Measurements from ENCODE around the gene CCDC169. TPM values are rescaled to one million over a fixed set of nuclear protein-coding genes. Genes with fewer than 3 reads are reported as not detected.

Gene CCDC169
- total and polyA plus RNA-seq, 2 of the 13 experiments (the other 11 are each of a cell fraction or from before 2014, with no cell fraction given): 0.25 to 0.33 TPM

DNA sequence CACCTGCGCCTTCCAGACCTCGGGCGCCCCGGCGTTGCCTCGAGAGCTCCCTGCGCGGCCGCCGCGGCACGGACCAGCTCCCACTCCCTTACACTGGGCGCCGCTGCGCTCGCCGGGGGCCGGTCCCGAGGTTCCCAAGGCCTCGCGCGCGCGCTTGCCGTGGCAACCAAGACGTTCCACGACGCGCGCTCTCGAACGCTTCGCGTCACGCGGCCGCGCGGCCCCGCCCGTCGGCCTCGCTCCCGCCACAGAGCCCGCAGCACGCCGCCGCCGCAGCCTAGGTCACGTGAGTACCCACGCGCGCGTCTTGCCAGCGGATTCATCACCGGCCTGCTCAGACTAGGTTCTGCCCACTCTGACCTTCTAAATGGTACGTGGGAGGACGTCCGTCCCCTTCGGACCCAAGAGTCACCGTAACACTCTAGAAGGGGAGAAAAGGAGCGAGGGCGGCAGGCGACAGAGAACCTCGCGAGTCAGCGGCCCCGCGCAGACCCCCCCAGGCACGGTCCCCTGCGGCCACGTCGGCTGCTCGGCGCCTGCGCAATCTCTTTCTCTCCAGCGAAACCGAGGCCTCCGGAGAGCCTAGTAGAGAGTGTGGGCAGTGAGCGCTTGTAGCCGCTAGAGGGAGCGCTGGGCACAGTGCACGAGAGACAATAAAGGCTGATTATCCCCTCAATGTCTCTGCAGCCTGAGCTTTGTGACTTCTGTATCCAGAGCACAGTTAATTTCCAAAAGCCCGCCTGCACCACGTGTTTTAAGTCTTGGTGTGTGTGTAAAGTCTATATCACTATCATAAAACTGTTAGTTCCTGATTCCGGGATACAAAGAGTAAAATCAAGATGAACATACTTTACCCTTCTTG, 48.8 kb upstream of the CCDC169 start, which contains the start of gene SPART (continued):
- TF ChIP-seq, protein P1, sequence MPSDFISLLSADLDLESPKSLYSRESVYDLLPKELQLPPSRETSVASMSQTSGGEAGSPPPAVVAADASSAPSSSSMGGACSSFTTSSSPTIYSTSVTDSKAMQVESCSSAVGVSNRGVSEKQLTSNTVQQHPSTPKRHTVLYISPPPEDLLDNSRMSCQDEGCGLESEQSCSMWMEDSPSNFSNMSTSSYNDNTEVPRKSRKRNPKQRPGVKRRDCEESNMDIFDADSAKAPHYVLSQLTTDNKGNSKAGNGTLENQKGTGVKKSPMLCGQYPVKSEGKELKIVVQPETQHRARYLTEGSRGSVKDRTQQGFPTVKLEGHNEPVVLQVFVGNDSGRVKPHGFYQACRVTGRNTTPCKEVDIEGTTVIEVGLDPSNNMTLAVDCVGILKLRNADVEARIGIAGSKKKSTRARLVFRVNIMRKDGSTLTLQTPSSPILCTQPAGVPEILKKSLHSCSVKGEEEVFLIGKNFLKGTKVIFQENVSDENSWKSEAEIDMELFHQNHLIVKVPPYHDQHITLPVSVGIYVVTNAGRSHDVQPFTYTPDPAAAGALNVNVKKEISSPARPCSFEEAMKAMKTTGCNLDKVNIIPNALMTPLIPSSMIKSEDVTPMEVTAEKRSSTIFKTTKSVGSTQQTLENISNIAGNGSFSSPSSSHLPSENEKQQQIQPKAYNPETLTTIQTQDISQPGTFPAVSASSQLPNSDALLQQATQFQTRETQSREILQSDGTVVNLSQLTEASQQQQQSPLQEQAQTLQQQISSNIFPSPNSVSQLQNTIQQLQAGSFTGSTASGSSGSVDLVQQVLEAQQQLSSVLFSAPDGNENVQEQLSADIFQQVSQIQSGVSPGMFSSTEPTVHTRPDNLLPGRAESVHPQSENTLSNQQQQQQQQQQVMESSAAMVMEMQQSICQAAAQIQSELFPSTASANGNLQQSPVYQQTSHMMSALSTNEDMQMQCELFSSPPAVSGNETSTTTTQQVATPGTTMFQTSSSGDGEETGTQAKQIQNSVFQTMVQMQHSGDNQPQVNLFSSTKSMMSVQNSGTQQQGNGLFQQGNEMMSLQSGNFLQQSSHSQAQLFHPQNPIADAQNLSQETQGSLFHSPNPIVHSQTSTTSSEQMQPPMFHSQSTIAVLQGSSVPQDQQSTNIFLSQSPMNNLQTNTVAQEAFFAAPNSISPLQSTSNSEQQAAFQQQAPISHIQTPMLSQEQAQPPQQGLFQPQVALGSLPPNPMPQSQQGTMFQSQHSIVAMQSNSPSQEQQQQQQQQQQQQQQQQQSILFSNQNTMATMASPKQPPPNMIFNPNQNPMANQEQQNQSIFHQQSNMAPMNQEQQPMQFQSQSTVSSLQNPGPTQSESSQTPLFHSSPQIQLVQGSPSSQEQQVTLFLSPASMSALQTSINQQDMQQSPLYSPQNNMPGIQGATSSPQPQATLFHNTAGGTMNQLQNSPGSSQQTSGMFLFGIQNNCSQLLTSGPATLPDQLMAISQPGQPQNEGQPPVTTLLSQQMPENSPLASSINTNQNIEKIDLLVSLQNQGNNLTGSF (CRISPR knock-in tag; IDR thresholded peaks at IDR 0.05): peak; percentile 21; the same call in 1 of the 2 replicates
- no peak for TF ChIP-seq BRD4 (CRISPR knock-in tag; IDR thresholded peaks at IDR 0.05)
- peak; percentile 17; the same call in 1 of the 2 replicates for TF ChIP-seq ETV5 (CRISPR knock-in tag; IDR thresholded peaks at IDR 0.05; ENCODE audit: borderline replicate concordance)
- peak; percentile 43; the same call in 1 of the 2 replicates for TF ChIP-seq ZSCAN21 (CRISPR knock-in tag; IDR thresholded peaks at IDR 0.05; ENCODE audit: borderline replicate concordance)
- TF ChIP-seq ZNF331 (CRISPR knock-in tag; IDR thresholded peaks at IDR 0.05): 0 out of 2 replicates have a peak, but pooled peaks have one; percentile 17
- TF ChIP-seq NRL (CRISPR knock-in tag; IDR thresholded peaks at IDR 0.05; ENCODE audit: borderline replicate concordance): no peak
- TF ChIP-seq, protein P2, sequence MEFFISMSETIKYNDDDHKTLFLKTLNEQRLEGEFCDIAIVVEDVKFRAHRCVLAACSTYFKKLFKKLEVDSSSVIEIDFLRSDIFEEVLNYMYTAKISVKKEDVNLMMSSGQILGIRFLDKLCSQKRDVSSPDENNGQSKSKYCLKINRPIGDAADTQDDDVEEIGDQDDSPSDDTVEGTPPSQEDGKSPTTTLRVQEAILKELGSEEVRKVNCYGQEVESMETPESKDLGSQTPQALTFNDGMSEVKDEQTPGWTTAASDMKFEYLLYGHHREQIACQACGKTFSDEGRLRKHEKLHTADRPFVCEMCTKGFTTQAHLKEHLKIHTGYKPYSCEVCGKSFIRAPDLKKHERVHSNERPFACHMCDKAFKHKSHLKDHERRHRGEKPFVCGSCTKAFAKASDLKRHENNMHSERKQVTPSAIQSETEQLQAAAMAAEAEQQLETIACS (CRISPR knock-in tag; IDR thresholded peaks at IDR 0.05): 0 out of 2 replicates have a peak, but pooled peaks have one; percentile 43
- TF ChIP-seq ZNF746 (CRISPR knock-in tag; IDR thresholded peaks at IDR 0.05): no peak
- TF ChIP-seq KMT2A (CRISPR knock-in tag; IDR thresholded peaks at IDR 0.05): peak; percentile 61; the same call in 1 of the 2 replicates
- TF ChIP-seq BORCS8-MEF2B (CRISPR knock-in tag; IDR thresholded peaks at IDR 0.05): 0 out of 2 replicates have a peak, but pooled peaks have one; percentile 56
- peak; percentile 55; the same call in 1 of the 2 replicates for TF ChIP-seq SALL1 (CRISPR knock-in tag; IDR thresholded peaks at IDR 0.05)
- TF ChIP-seq ATF7-NPFF (CRISPR knock-in tag; IDR thresholded peaks at IDR 0.05; ENCODE audit: low read depth): peak; percentile 33; the same call in 1 of the 2 replicates
- TF ChIP-seq, protein P3, sequence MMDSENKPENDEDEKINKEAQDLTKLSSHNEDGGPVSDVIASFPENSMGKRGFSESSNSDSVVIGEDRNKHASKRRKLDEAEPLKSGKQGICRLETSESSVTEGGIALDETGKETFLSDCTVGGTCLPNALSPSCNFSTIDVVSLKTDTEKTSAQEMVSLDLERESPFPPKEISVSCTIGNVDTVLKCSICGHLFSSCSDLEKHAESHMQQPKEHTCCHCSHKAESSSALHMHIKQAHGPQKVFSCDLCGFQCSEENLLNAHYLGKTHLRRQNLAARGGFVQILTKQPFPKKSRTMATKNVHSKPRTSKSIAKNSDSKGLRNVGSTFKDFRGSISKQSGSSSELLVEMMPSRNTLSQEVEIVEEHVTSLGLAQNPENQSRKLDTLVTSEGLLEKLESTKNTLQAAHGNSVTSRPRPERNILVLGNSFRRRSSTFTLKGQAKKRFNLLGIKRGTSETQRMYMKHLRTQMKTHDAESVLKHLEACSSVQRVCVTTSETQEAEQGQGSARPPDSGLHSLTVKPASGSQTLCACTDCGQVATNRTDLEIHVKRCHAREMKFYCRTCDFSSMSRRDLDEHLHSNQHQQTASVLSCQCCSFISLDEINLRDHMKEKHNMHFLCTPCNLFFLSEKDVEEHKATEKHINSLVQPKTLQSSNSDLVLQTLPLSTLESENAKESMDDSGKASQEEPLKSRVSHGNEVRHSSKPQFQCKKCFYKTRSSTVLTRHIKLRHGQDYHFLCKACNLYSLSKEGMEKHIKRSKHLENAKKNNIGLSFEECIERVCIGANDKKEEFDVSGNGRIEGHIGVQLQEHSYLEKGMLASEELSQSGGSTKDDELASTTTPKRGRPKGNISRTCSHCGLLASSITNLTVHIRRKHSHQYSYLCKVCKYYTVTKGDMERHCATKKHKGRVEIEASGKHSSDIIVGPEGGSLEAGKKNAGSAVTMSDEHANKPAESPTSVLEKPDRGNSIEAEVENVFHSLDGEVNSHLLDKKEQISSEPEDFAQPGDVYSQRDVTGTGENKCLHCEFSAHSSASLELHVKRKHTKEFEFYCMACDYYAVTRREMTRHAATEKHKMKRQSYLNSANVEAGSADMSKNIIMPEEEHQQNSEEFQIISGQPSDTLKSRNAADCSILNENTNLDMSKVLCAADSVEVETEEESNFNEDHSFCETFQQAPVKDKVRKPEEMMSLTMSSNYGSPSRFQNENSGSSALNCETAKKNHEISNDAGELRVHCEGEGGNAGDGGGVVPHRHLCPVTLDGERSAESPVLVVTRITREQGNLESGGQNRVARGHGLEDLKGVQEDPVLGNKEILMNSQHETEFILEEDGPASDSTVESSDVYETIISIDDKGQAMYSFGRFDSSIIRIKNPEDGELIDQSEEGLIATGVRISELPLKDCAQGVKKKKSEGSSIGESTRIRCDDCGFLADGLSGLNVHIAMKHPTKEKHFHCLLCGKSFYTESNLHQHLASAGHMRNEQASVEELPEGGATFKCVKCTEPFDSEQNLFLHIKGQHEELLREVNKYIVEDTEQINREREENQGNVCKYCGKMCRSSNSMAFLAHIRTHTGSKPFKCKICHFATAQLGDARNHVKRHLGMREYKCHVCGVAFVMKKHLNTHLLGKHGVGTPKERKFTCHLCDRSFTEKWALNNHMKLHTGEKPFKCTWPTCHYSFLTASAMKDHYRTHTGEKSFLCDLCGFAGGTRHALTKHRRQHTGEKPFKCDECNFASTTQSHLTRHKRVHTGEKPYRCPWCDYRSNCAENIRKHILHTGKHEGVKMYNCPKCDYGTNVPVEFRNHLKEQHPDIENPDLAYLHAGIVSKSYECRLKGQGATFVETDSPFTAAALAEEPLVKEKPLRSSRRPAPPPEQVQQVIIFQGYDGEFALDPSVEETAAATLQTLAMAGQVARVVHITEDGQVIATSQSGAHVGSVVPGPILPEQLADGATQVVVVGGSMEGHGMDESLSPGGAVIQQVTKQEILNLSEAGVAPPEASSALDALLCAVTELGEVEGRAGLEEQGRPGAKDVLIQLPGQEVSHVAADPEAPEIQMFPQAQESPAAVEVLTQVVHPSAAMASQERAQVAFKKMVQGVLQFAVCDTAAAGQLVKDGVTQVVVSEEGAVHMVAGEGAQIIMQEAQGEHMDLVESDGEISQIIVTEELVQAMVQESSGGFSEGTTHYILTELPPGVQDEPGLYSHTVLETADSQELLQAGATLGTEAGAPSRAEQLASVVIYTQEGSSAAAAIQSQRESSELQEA (CRISPR knock-in tag; IDR thresholded peaks at IDR 0.05; ENCODE audit: not compliant biosample characterization): no peak
